ENCODE data around the gene GOLGA8A.
A peak's percentile ranks its signal among the peaks of the same experiment; 100 is the strongest.

GOLGA8A gene, protein sequence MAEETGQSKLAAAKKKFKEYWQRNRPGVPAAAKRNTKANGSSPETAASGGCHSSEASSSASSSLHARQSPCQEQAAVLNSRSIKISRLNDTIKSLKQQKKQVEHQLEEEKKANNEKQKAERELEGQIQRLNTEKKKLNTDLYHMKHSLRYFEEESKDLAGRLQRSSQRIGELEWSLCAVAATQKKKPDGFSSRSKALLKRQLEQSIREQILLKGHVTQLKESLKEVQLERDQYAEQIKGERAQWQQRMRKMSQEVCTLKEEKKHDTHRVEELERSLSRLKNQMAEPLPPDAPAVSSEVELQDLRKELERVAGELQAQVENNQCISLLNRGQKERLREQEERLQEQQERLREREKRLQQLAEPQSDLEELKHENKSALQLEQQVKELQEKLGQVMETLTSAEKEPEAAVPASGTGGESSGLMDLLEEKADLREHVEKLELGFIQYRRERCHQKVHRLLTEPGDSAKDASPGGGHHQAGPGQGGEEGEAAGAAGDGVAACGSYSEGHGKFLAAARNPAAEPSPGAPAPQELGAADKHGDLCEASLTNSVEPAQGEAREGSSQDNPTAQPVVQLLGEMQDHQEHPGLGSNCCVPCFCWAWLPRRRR

DNA sequence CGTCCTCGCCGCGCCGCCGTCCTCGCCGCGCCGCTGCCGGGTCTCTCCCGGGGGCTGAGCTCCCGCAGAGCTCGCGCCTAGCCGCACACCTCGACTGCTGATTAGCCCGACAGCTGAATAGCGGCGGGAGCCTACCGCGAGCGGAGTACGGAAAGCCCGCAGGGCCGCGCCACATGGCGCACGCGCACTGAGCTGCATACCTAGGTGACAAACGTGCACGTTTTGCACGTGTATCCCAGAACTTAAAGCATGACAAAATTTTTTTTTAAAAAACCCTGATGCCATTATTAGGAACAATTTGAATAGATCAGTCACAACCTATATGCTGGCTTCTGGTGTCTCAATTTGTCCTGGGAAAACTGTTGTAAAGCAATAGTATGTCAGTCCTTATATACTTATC is at the start of gene GOLGA8A:
Gene GOLGA8A (minus strand): TSS at position 122 of the 400 bp plus-strand sequence. CDS start 48,117 bp downstream, outside the sequence.
- DNase-seq (ENCODE audit: low spot score in 2 of 2), result peak; percentile 54 to 86
- Mint-ChIP-seq H3K4me3 (peak within 1 kb of the TSS; percentile 94), H3K27ac (peak within 1 kb of the TSS; percentile 99), H3K9me3 (no peaks in the 10 kb centered on the region), H3K4me1 (peaks cover 32% of the 10 kb centered on the region), H3K36me3 (peaks cover 46% of the 10 kb centered on the region)
- peak; percentile 89 for ATAC-seq

- Mint-ChIP-seq H3K4me3 (no peak overlapping the region), H3K9me3 (no peaks in the 10 kb centered on the region), H3K4me1 (peaks cover 11% of the 10 kb centered on the region), H3K27ac (no peak overlapping the region), H3K36me3 (no peaks in the 10 kb centered on the region)
- ATAC-seq (peak; percentile 71), DNase-seq (ENCODE audit: low spot score in 2 of 2) (no peak)
Observed at GRCh38 chr15:34483644-34484043, 46.0 kb upstream of the GOLGA8A start.

DNA sequence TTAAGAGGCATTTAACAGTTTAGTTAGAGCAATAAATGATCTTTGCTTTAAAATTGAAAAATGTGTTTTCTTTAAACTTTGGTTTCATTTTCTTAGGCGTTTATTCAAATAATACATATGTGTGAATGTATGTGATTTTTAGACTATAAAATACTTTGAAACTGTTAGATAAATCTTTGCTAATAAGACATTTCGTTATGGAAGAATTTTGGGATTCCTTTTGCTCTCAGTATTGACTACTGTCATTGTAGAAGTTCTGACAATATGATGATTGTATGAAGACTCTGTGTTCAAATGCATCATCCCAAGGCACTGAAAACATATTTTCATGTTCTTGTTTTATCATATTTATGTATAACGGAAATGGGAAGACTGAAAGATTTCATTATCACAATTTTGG is 43.8 kb upstream of the GOLGA8A start:
- Mint-ChIP-seq H3K36me3 (no peaks in the 10 kb centered on the region), H3K4me1 (peaks cover 11% of the 10 kb centered on the region), H3K9me3 (no peaks in the 10 kb centered on the region), H3K4me3 (no peak overlapping the region), H3K27ac (no peak overlapping the region)
- no peak for ATAC-seq
- no peak for DNase-seq (ENCODE audit: low spot score in 2 of 2)

- ATAC-seq (no peak), DNase-seq (ENCODE audit: low spot score in 2 of 2) (no peak)
- Mint-ChIP-seq H3K4me1 (peaks cover 9% of the 10 kb centered on the region), H3K27ac (no peak overlapping the region), H3K9me3 (no peaks in the 10 kb centered on the region), H3K36me3 (no peaks in the 10 kb centered on the region), H3K4me3 (no peak overlapping the region)
Observed at GRCh38 chr15:34473840-34474239, 36.2 kb upstream of the GOLGA8A start.

DNA sequence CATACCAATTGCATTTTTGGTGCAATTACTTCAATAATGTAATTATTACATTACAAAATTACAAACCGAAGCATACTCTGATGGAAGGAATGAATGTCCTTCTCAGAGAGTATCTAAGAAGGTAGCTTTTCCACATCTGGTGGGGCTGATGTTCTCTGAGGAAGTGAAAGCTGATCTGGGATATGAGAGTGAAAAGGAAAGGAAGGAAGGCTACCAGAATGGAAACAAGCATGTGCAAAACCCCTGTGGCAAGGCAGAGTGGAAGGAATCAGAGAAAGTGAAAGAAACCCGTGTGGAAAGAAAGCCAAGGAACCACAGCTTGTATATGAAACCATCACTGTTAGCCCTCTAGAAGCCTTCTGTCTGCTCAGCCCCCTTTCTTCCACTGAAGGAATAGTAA is 35.3 kb upstream of the GOLGA8A start:
- Mint-ChIP-seq H3K27ac (no peak overlapping the region), H3K36me3 (no peaks in the 10 kb centered on the region), H3K9me3 (no peaks in the 10 kb centered on the region), H3K4me3 (no peak overlapping the region), H3K4me1 (peaks cover 9% of the 10 kb centered on the region)
- ATAC-seq (no peak), DNase-seq (ENCODE audit: low spot score in 2 of 2) (no peak)

DNA sequence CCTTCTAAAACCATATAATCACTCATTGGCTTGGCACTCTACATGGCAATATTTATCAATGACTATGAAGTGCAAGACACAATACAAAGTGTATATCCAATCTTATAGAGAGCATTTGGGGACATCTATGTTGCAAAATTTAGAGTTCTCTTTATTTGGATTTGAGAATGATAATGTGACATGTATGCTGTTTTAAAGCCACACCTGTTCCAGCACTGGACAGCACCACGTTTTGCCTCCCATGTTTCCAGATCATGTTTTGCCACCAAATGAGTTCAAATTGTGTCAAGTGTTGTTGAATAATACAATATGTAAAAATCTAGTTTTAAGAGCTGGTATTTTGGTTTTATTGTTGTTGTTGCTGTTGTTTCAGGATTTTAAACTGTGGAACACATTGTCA is 33.3 kb upstream of the GOLGA8A start:
- no peaks in the 10 kb centered on the region for H3K9me3 Mint-ChIP-seq
- H3K27ac Mint-ChIP-seq, result no peak overlapping the region
- no peaks in the 10 kb centered on the region for H3K36me3 Mint-ChIP-seq
- DNase-seq (ENCODE audit: low spot score in 2 of 2) (no peak), ATAC-seq (no peak)
- H3K4me3 Mint-ChIP-seq, result no peak overlapping the region
- H3K4me1 Mint-ChIP-seq, result peaks cover 9% of the 10 kb centered on the region

DNA sequence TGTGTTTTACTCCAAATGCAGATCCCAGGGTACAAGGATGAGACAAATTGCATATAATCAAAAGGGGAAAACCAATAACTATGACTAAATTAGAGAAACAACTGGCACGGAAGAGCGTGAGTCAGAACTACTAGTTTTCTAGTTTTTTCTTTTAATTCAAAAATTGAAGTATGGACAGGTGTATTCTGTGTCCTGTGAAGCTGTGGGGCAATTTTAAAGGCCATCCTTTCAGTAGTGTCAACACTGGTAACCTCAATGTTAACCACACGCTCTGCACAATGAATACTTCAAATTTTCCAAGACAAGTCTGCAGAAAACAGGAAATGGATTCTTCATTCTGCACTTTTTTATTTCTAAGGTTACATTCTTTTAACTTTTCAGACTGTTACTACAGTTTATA is 32.5 kb upstream of the GOLGA8A start:
- H3K4me3 Mint-ChIP-seq, result no peak overlapping the region
- H3K4me1 Mint-ChIP-seq, result peaks cover 9% of the 10 kb centered on the region
- H3K36me3 Mint-ChIP-seq, result no peaks in the 10 kb centered on the region
- ATAC-seq (peak; percentile 72), DNase-seq (ENCODE audit: low spot score in 2 of 2) (no peak)
- H3K9me3 Mint-ChIP-seq, result no peaks in the 10 kb centered on the region
- no peak overlapping the region for H3K27ac Mint-ChIP-seq

GRCh38 chr15:34461730-34462129 is 24.1 kb upstream of the GOLGA8A start:
- no peak overlapping the region for H3K4me3 Mint-ChIP-seq
- ATAC-seq, result no peak

DNA sequence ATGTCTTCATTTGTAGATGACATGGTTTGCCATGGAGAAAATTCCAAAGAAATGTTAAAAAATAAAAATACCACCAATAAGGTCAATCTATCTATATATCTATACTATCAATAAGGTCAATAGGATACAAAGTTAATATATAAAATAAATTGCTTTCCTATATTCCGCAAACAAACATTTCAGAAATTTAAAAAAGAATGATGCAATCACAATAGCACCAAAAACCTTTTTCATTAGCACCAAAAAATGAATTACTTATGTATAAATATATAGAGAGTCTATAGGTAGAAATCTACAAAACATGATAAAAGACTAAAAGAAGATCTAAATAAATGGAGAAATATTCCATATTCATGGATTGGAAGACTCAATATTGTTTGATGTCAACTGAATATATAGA is 22.8 kb upstream of the GOLGA8A start:
- no peak overlapping the region for H3K27ac Mint-ChIP-seq
- no peak overlapping the region for H3K4me3 Mint-ChIP-seq
- H3K36me3 Mint-ChIP-seq, result no peaks in the 10 kb centered on the region
- DNase-seq (ENCODE audit: low spot score in 2 of 2) (no peak), ATAC-seq (no peak)
- no peaks in the 10 kb centered on the region for H3K4me1 Mint-ChIP-seq
- no peaks in the 10 kb centered on the region for H3K9me3 Mint-ChIP-seq

More at GRCh38 chr15:34461730-34462129, 24.1 kb upstream of the GOLGA8A start:
- H3K9me3 Mint-ChIP-seq, result no peaks in the 10 kb centered on the region
- H3K36me3 Mint-ChIP-seq, result no peaks in the 10 kb centered on the region
- H3K4me1 Mint-ChIP-seq, result no peaks in the 10 kb centered on the region
- DNase-seq (ENCODE audit: low spot score in 2 of 2), result no peak
- no peak overlapping the region for H3K27ac Mint-ChIP-seq

- Mint-ChIP-seq H3K9me3 (no peaks in the 10 kb centered on the region), H3K27ac (no peak overlapping the region), H3K4me3 (no peak overlapping the region), H3K36me3 (no peaks in the 10 kb centered on the region), H3K4me1 (no peaks in the 10 kb centered on the region)
- ATAC-seq, result no peak
- no peak for DNase-seq (ENCODE audit: low spot score in 2 of 2)
Observed at GRCh38 chr15:34456658-34457057, 19.1 kb upstream of the GOLGA8A start.

GRCh38 chr15:34442891-34443290 is 5.3 kb upstream of the GOLGA8A start:
- no peaks in the 10 kb centered on the region for H3K4me1 Mint-ChIP-seq
- ATAC-seq (no peak), DNase-seq (ENCODE audit: low spot score in 2 of 2) (no peak)
- peaks cover 1% of the 10 kb centered on the region for H3K36me3 Mint-ChIP-seq
- H3K9me3 Mint-ChIP-seq, result no peaks in the 10 kb centered on the region
- H3K27ac Mint-ChIP-seq, result no peak overlapping the region
- H3K4me3 Mint-ChIP-seq, result no peak overlapping the region

GRCh38 chr15:34439878-34440277 is 2.3 kb upstream of the GOLGA8A start:
- no peak for ATAC-seq
- Mint-ChIP-seq H3K4me1 (peaks cover 15% of the 10 kb centered on the region), H3K27ac (no peak overlapping the region), H3K36me3 (peaks cover 25% of the 10 kb centered on the region), H3K9me3 (no peaks in the 10 kb centered on the region), H3K4me3 (no peak overlapping the region)
- no peak for DNase-seq (ENCODE audit: low spot score in 2 of 2)

- Mint-ChIP-seq H3K27ac (peak overlapping the region; percentile 85), H3K9me3 (no peaks in the 10 kb centered on the region), H3K36me3 (peaks cover 53% of the 10 kb centered on the region), H3K4me1 (peaks cover 39% of the 10 kb centered on the region), H3K4me3 (peak overlapping the region; percentile 94)
- ATAC-seq, result peak; percentile 79
- DNase-seq (ENCODE audit: low spot score in 2 of 2), result peak in 1 of 2 donors; percentile 45
Observed at GRCh38 chr15:34436956-34437442, 609 bp downstream of the GOLGA8A start.

DNA sequence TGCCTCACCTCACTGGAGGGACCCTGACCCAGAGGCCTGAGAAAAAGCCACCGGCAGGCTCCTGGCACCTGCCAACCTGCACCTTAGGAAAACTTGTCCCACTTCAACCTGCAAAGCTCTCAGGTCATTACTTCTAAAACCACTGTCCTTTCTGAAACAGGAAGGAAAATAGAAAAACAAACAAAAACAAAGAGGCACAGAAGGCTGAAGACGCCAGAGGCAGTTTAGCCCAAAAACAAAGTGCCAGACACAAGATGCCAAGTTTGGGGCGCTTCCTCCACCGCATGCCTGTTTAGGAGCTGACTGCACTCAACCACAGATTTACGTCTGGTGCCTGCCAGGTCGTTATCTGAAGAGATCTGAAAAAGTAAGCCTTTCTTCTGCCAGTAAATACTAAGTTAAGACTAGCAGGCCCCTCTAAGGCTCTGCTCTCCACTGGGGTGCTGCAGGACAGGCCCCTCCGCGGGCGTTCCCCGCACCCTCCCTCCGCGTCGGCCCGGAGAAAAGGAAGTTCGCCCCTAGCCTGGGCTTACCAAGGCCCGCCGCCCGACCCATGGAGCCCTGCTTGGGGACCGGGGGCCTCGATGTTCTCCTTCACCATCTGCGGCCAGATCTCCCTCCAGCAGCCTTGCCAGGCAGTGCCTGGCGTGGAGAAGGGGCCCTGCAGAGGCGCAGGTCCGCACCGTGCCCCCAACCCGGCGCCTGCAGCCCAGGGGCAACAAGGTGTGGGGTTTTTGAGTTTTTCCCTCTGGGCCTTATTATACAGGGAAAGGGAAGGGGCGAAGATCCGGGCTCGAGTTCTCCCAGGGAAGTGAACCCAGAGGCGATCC is 1.3 kb downstream of the GOLGA8A start:
- DNase-seq (ENCODE audit: low spot score in 2 of 2) (peak in 1 of 2 donors; percentile 71), ATAC-seq (peak; percentile 38)
- Mint-ChIP-seq H3K36me3 (peaks cover 57% of the 10 kb centered on the region), H3K4me1 (peaks cover 39% of the 10 kb centered on the region), H3K27ac (peak overlapping the region; percentile 85), H3K4me3 (peak overlapping the region; percentile 80), H3K9me3 (no peaks in the 10 kb centered on the region)

DNA sequence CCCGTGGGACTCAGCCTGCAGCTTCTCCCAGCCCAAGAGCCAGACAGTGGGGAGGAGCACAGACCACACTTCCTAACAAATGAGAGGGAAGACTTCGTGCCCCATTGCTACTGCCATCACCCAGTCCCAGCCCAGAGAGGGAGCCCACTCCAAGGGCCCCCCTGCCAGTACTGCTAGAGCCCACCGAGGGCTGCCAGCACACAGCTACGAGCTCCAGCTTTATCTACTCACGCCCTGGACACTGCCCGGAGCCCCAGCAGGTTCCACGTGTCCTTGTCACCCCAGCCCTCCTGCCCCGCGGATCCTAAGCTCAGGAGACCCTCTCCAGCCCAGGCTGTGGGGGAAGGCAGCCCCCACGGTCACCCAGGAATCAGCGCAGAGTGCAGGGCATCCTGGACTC is 1.9 kb downstream of the GOLGA8A start:
- peak overlapping the region; percentile 80 for H3K4me3 Mint-ChIP-seq
- H3K9me3 Mint-ChIP-seq, result no peaks in the 10 kb centered on the region
- peaks cover 60% of the 10 kb centered on the region for H3K36me3 Mint-ChIP-seq
- peaks cover 39% of the 10 kb centered on the region for H3K4me1 Mint-ChIP-seq
- DNase-seq (ENCODE audit: low spot score in 2 of 2), result no peak
- H3K27ac Mint-ChIP-seq, result peak overlapping the region; percentile 85
- ATAC-seq, result no peak

Data from stimulated activated effector memory CD8-positive, alpha-beta T cell treated with anti-CD3 and anti-CD28 coated beads, Interleukin-12 subunit alpha, Interleukin-12 subunit beta, amount 100 ng/mL, for 72 hours (primary cell).